GM12878 (cell line): ENCODE results near the gene ANKRD7. TPM values are rescaled to one million over a fixed set of nuclear protein-coding genes. Genes with fewer than 3 reads are reported as not detected.

Experiments
- ASH2L ChIP-seq: fragments of 300-600, 200-600 bp; sonication (generic); IDR thresholded peaks from 2 replicates; pipeline ENCODE4 v1.6.1; 2017; ENCODE audit warnings: low read depth, mild to moderate bottlenecking, borderline replicate concordance
- BACH1 ChIP-seq: fragments of 450-650 bp; IDR thresholded peaks from 2 replicates; pipeline ENCODE4 v1.6.1; 2017; ENCODE audit warnings: mild to moderate bottlenecking, borderline replicate concordance
- CREM ChIP-seq: IDR thresholded peaks from 2 replicates; pipeline ENCODE4 v1.6.1; 2014; ENCODE audit warnings: antibody characterized with exemption, low read depth
- HDAC6 ChIP-seq: fragments of 200-600 bp; sonication (generic); IDR thresholded peaks from one replicate; pipeline ENCODE4 v1.8.0; 2017; ENCODE audit warnings: antibody characterized with exemption; ENCODE audit not compliant: unreplicated experiment
- KAT2A ChIP-seq: conservative IDR thresholded peaks from 2 replicates; pipeline ENCODE4 v1.6.1; 2011; ENCODE audit warnings: low read depth, low read length; ENCODE audit not compliant: control insufficient read depth
- MTA2 ChIP-seq: fragments of 450-650 bp; IDR thresholded peaks from 2 replicates; pipeline ENCODE4 v1.6.1; 2016; ENCODE audit warnings: low read depth, mild to moderate bottlenecking, moderate library complexity
- PAX8 ChIP-seq: fragments of 450-650 bp; IDR thresholded peaks from 2 replicates; pipeline ENCODE4 v1.6.1; 2017; ENCODE audit warnings: mild to moderate bottlenecking, moderate library complexity
- RAD51 ChIP-seq: fragments of 450-650 bp; IDR thresholded peaks from 2 replicates; pipeline ENCODE4 v1.6.1; 2016; ENCODE audit warnings: moderate library complexity, mild to moderate bottlenecking, inconsistent platforms
- TAF1 ChIP-seq: IDR thresholded peaks from 2 replicates; pipeline ENCODE4 v1.6.1; 2011; ENCODE audit warnings: mild to moderate bottlenecking, low read depth, low read length, borderline replicate concordance
- TARDBP ChIP-seq: IDR thresholded peaks from 2 replicates; pipeline ENCODE4 v1.6.1; 2016; ENCODE audit warnings: borderline replicate concordance
- YBX1 ChIP-seq: fragments of 450-650 bp; IDR thresholded peaks from 2 replicates; pipeline ENCODE4 v1.6.1; 2016; ENCODE audit warnings: antibody characterized with exemption
- YY1 ChIP-seq: IDR thresholded peaks from 2 replicates; pipeline ENCODE4 v1.6.1; 2011; ENCODE audit warnings: low read depth, mild to moderate bottlenecking, low read length
- polyA plus RNA-seq, 11 experiments: library from polyadenylated mRNA; depleted of rRNA in 4 of 11; unstranded in 6 of 11; stranded (reverse) in 5 of 11; fragments of >200 nt; fragmentation: Nextera tagmentation in 4 of 11; fragmentation: Illumina TruSeq in 1 of 11; extraction: Ambion mirVana in 4 of 11; extraction: Trizol in 1 of 11; gene quantifications; 1 replicate in 1 of 11; 2 replicates in 10 of 11; pipeline versions ENCODE4 v1.2.1 to v1.2.3, GENCODE V29; 2011 to 2016; ENCODE audit warnings: inconsistent platforms in 2 of 11, missing spikeins in 2 of 11, low read depth in 1 of 11
- total RNA-seq, 4 experiments: library from RNA; depleted of rRNA in 3 of 4; stranded (reverse); fragments of >200 nt in 3 of 4; fragmentation: Illumina TruSeq in 1 of 4; extraction: Trizol in 1 of 4; gene quantifications; 2 replicates each; pipeline versions ENCODE4 v1.2.1 to v1.2.3, GENCODE V29; 2013 to 2021
- TF ChIP-seq, protein P1 (sequence below): IDR thresholded peaks from 2 replicates; pipeline ENCODE4 v1.6.1; 2011; ENCODE audit warnings: low read depth, mild to moderate bottlenecking, low read length, moderate library complexity, borderline replicate concordance; ENCODE audit errors: extremely low read depth
- TF ChIP-seq, protein P2 (sequence below): IDR thresholded peaks from 2 replicates; pipeline ENCODE4 v1.6.1; 2012; ENCODE audit warnings: improper control_type of control experiment, low read depth, low read length; ENCODE audit not compliant: insufficient replicate concordance
- TF ChIP-seq, protein P3 (sequence below): IDR thresholded peaks from 2 replicates; pipeline ENCODE4 v1.6.1; 2012; ENCODE audit warnings: low read length, inconsistent platforms
- TF ChIP-seq, protein P4 (sequence below): fragments of 450-650 bp; formaldehyde crosslinking; IDR thresholded peaks from 2 replicates; pipeline ENCODE4 v1.4.0; 2022; ENCODE audit warnings: mild to moderate bottlenecking, moderate library complexity

ANKRD7 gene
- total and polyA plus RNA-seq, 10 of the 15 experiments (the other 5 are each of a cell fraction or from before 2014, with no cell fraction given): 0.12 to 0.46 (median 0.31) TPM; not detected in 3

DNA sequence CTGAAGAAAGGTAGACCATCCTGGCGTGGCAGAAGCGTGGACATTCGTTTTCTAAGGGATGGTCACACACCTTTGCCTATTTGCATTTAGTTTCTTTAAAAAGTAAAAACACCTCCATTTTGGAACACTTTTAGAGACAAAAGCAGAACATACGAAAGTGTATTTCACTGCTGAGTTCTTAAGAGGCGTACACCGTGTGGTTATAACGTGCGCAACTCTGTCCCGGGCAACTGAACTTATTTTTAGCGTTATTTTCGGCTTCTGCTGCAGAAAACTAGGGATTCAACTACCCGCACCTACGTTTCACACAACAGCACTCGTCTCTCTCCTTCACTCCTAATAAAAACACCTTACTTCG lies 41.1 kb upstream of the ANKRD7 start (continued):
- TF ChIP-seq, protein P1, sequence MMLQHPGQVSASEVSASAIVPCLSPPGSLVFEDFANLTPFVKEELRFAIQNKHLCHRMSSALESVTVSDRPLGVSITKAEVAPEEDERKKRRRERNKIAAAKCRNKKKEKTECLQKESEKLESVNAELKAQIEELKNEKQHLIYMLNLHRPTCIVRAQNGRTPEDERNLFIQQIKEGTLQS: no peak
- TF ChIP-seq ASH2L: no peak
- peak; percentile 69; the same call in 1 of the 2 replicates for TF ChIP-seq PAX8
- TF ChIP-seq KAT2A: no peak
- no peak for TF ChIP-seq YBX1
- 0 out of 2 replicates have a peak, but pooled peaks have one; percentile 42 for TF ChIP-seq YY1
- TF ChIP-seq TARDBP: no peak
- TF ChIP-seq, protein P2, sequence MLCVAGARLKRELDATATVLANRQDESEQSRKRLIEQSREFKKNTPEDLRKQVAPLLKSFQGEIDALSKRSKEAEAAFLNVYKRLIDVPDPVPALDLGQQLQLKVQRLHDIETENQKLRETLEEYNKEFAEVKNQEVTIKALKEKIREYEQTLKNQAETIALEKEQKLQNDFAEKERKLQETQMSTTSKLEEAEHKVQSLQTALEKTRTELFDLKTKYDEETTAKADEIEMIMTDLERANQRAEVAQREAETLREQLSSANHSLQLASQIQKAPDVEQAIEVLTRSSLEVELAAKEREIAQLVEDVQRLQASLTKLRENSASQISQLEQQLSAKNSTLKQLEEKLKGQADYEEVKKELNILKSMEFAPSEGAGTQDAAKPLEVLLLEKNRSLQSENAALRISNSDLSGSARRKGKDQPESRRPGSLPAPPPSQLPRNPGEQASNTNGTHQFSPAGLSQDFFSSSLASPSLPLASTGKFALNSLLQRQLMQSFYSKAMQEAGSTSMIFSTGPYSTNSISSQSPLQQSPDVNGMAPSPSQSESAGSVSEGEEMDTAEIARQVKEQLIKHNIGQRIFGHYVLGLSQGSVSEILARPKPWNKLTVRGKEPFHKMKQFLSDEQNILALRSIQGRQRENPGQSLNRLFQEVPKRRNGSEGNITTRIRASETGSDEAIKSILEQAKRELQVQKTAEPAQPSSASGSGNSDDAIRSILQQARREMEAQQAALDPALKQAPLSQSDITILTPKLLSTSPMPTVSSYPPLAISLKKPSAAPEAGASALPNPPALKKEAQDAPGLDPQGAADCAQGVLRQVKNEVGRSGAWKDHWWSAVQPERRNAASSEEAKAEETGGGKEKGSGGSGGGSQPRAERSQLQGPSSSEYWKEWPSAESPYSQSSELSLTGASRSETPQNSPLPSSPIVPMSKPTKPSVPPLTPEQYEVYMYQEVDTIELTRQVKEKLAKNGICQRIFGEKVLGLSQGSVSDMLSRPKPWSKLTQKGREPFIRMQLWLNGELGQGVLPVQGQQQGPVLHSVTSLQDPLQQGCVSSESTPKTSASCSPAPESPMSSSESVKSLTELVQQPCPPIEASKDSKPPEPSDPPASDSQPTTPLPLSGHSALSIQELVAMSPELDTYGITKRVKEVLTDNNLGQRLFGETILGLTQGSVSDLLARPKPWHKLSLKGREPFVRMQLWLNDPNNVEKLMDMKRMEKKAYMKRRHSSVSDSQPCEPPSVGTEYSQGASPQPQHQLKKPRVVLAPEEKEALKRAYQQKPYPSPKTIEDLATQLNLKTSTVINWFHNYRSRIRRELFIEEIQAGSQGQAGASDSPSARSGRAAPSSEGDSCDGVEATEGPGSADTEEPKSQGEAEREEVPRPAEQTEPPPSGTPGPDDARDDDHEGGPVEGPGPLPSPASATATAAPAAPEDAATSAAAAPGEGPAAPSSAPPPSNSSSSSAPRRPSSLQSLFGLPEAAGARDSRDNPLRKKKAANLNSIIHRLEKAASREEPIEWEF: no peak
- no peak for TF ChIP-seq RAD51
- peak; percentile 18; the same call in 1 of the 2 replicates for TF ChIP-seq BACH1
- TF ChIP-seq CREM: no peak
- no peak for TF ChIP-seq MTA2
- TF ChIP-seq, protein P3, sequence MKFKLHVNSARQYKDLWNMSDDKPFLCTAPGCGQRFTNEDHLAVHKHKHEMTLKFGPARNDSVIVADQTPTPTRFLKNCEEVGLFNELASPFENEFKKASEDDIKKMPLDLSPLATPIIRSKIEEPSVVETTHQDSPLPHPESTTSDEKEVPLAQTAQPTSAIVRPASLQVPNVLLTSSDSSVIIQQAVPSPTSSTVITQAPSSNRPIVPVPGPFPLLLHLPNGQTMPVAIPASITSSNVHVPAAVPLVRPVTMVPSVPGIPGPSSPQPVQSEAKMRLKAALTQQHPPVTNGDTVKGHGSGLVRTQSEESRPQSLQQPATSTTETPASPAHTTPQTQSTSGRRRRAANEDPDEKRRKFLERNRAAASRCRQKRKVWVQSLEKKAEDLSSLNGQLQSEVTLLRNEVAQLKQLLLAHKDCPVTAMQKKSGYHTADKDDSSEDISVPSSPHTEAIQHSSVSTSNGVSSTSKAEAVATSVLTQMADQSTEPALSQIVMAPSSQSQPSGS: 0 out of 2 replicates have a peak, but pooled peaks have one; percentile 12
- no peak for TF ChIP-seq TAF1
- TF ChIP-seq HDAC6: no peak
- TF ChIP-seq, protein P4, sequence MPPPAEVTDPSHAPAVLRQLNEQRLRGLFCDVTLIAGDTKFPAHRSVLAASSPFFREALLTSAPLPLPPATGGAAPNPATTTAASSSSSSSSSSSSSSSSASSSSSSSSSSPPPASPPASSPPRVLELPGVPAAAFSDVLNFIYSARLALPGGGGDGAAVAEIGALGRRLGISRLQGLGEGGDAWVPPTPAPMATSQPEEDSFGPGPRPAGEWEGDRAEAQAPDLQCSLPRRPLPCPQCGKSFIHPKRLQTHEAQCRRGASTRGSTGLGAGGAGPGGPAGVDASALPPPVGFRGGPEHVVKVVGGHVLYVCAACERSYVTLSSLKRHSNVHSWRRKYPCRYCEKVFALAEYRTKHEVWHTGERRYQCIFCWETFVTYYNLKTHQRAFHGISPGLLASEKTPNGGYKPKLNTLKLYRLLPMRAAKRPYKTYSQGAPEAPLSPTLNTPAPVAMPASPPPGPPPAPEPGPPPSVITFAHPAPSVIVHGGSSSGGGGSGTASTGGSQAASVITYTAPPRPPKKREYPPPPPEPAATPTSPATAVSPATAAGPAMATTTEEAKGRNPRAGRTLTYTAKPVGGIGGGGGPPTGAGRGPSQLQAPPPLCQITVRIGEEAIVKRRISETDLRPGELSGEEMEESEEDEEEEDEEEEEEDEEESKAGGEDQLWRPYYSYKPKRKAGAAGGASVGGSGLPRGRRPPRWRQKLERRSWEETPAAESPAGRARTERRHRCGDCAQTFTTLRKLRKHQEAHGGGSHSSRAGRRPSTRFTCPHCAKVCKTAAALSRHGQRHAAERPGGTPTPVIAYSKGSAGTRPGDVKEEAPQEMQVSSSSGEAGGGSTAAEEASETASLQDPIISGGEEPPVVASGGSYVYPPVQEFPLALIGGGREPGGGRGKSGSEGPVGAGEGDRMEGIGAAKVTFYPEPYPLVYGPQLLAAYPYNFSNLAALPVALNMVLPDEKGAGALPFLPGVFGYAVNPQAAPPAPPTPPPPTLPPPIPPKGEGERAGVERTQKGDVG (CRISPR knock-in tag): no peak
